ENCODE results near the gene CDS1.

DNA sequence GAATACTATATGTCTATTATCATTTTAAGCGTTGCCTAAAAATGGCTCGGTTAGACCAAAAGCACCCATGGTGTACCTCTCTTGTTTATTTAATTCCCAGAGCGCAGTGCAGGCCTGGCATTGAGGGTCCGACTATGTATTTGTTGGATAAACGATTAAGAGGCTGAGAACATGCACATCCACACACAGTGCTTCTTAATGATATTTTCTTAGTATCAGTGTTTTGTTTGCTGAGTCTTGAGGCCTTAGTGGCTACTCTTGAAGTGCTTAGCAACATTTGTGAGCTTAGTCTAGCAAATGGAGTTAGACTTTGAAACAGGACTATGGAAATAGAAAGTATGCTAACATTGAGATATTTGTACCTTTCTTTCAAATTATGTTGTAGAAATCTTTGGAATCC is 43.7 kb downstream of the CDS1 start:
- TF ChIP-seq POLR2AphosphoS5 (IDR thresholded peaks at IDR 0.05; ENCODE audit: low read depth) (no peak), CTCF (IDR thresholded peaks at IDR 0.05; ENCODE audit: insufficient read depth, low read length) (no peak), SPI1 (IDR thresholded peaks at IDR 0.05; ENCODE audit: borderline replicate concordance, low read depth) (no peak), GABPA (IDR thresholded peaks at IDR 0.05; ENCODE audit: low read depth) (no peak)

Data from HL-60 (cell line).